ENCODE measurements around the gene ST3GAL2.

The ST3GAL2 gene

DNA sequence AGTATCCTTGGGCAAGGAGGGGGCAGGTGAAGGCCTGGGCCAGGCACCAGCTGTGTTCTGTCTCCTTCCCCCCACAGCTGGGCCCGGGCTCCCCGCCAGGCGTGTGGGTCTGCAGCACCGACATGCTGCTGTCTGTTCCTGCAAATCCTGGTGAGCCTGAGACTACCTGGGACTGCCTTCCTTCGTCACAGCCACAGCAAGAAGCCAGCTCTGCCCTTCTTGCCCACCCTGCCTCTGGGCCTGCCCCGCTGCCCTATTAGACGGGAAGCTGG is 27.8 kb upstream of the ST3GAL2 start:
- Histone ChIP-seq H3K4me3 (no peak overlapping the region), H3K27ac (no peak overlapping the region)
- no peak for DNase-seq (ENCODE audit: low spot score)
- TF ChIP-seq, protein P1, sequence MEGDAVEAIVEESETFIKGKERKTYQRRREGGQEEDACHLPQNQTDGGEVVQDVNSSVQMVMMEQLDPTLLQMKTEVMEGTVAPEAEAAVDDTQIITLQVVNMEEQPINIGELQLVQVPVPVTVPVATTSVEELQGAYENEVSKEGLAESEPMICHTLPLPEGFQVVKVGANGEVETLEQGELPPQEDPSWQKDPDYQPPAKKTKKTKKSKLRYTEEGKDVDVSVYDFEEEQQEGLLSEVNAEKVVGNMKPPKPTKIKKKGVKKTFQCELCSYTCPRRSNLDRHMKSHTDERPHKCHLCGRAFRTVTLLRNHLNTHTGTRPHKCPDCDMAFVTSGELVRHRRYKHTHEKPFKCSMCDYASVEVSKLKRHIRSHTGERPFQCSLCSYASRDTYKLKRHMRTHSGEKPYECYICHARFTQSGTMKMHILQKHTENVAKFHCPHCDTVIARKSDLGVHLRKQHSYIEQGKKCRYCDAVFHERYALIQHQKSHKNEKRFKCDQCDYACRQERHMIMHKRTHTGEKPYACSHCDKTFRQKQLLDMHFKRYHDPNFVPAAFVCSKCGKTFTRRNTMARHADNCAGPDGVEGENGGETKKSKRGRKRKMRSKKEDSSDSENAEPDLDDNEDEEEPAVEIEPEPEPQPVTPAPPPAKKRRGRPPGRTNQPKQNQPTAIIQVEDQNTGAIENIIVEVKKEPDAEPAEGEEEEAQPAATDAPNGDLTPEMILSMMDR (IDR thresholded peaks at IDR 0.05), result no peak

DNA sequence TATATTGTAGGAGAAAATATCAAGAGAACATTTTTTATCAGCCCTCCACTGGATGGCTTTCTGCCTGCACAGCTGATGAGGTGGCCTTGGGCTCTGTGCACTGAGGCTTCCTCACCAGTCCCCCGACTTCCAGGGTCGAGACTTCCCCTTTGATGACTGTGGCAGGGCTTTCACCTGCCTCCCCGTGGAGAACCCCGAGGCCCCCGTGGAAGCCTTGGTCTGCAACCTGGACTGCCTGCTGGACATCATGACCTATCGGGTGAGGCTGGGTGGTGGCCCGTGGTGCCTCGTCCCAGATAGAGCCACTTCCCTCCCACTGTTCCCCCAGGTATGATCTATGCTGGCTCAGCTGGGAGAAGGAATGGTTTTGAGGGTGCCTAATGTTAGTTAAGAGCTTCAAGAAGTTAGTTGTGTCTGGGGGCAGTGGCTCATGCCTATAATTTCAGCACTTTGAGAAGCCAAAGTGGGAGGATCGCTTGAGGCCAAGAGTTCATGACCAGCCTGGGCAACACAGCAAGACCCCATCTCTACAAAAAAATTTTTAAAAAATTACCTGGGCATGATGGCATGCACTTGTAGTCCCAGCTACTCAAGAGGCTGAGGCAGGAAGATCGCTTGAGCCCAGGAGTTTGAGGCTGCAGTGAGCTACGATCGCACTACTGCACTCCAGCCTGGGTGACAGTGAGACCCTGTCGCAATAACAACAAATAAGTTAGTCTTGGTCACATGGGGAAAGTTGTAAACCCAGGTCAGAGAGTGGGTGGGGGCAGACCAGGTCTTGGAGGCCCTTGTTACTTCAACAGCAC is 27.3 kb upstream of the ST3GAL2 start:
- no peak overlapping the region for H3K27ac ChIP-seq
- DNase-seq (ENCODE audit: low spot score), result no peak

DNA sequence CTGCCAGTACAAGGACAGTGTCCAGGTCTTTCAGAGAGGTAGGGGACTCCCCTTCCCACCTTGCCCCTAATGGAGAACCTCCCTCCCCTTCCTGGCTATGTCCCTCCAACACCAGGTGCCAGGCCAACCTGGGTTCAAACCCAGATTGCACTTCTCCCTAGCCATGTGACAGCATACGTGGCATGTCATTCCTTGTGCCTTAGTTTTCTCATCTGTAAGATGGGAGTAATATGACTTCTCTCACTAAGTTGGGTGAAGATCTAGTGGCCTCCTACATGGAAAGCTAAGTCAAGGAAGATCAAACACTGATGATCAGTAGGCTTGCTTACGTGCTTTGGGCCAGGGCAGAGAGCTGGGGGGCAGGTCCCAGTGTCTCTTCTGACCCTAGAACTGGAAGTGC is 24.3 kb upstream of the ST3GAL2 start:
- Histone ChIP-seq H3K27ac (no peak overlapping the region), H3K4me3 (no peak overlapping the region)
- no peak for DNase-seq (ENCODE audit: low spot score)
- TF ChIP-seq, protein P1 (IDR thresholded peaks at IDR 0.05), result no peak

More for the DNA sequence above, 27.3 kb upstream of the ST3GAL2 start:
- no peak overlapping the region for H3K4me3 ChIP-seq
- TF ChIP-seq, protein P1 (IDR thresholded peaks at IDR 0.05), result no peak

- no peak for DNase-seq (ENCODE audit: low spot score)
- H3K27ac ChIP-seq, result no peak overlapping the region
These were observed 21.9 kb upstream of the ST3GAL2 start for GRCh38 chr16:70460737-70461261.

DNA sequence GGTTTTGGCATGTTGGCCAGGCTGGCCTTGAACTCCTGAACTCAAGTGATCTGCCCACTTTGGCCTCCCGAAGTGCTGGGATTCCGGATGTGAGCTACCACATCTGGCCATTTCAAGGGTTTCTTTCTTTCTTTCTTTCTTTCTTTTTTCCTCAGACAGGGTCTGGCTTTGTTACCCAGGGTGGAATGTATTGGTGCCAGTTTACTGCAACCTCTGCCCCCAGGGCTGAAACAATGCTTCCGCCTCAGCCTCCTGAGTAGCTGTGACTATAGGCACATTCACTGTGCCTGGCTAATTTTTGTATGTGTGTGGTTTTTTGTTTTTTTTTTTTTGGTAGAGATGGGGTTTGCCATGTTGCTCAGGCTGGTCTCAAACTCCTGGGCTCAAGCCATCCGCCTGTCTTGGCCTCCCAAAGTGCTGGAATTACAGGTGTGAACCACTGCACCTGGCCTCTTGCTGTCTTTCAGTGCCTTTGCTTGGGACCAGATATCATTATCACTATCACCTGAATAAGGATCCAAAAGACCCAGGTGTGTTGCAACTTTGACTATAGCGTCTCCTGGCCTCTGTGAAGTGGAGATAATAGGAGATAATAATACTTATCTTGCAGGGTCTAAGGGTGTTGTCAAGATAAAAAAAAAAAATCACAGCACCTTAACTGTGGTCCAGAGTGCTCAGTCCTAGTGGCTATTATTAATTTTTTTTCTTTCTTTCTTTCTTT is 18.7 kb upstream of the ST3GAL2 start:
- Histone ChIP-seq H3K27ac (no peak overlapping the region), H3K4me3 (no peak overlapping the region)
- TF ChIP-seq, protein P1 (IDR thresholded peaks at IDR 0.05), result no peak
- no peak for DNase-seq (ENCODE audit: low spot score)

More at GRCh38 chr16:70460737-70461261, 21.9 kb upstream of the ST3GAL2 start:
- no peak overlapping the region for H3K4me3 ChIP-seq
- TF ChIP-seq, protein P1 (IDR thresholded peaks at IDR 0.05), result no peak

DNA sequence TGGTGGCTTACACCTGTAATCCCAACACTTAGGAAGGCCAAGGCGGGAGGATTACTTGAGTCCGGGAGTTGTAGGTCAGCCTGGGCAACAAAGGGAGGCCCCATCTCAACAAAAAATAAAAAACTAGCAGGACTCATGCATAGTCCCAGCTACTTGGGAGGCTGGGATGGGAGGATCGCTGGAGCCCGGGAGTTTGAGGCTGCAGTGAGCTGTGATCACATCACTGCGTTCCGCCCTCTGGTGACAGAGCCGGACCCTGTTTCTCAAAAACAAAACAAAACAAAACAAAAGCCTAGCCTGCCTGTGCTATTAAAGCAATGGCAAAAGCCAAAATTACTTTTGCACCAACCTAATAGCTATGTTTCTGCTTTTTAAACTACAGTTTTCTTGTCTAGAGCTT is 17.0 kb upstream of the ST3GAL2 start:
- DNase-seq (ENCODE audit: low spot score), result no peak
- Histone ChIP-seq H3K4me3 (no peak overlapping the region), H3K27ac (no peak overlapping the region)
- TF ChIP-seq, protein P1 (IDR thresholded peaks at IDR 0.05), result no peak

Data from coronary artery (tissue), 2 donors.